ENCODE data around the gene NOP56.

Gene NOP56

DNA sequence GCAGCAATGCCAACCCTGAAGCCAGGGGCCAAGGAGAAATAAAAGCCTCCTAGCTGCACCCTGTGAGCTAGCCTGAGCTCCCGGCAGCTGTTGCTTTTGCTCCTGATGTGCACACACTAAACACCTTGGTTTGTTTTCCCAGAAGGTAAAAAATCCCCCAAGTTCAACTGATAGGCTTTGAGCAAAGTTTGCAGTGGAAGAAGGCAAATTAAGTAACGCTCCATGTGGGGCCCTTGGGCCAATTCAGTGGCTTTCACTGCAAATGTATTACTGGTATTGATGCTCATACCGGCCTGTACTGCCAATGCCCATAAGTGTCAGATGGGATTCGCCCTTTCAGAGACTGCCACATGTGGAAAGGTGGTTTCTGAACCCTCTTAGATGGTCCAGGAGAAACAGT is 21.0 kb downstream of the NOP56 start:
- TF ChIP-seq, protein P1, sequence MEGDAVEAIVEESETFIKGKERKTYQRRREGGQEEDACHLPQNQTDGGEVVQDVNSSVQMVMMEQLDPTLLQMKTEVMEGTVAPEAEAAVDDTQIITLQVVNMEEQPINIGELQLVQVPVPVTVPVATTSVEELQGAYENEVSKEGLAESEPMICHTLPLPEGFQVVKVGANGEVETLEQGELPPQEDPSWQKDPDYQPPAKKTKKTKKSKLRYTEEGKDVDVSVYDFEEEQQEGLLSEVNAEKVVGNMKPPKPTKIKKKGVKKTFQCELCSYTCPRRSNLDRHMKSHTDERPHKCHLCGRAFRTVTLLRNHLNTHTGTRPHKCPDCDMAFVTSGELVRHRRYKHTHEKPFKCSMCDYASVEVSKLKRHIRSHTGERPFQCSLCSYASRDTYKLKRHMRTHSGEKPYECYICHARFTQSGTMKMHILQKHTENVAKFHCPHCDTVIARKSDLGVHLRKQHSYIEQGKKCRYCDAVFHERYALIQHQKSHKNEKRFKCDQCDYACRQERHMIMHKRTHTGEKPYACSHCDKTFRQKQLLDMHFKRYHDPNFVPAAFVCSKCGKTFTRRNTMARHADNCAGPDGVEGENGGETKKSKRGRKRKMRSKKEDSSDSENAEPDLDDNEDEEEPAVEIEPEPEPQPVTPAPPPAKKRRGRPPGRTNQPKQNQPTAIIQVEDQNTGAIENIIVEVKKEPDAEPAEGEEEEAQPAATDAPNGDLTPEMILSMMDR (IDR thresholded peaks at IDR 0.05): no peak

GRCh38 chr20:2680046-2680445 is 27.6 kb downstream of the NOP56 start:
- TF ChIP-seq, protein P1 (IDR thresholded peaks at IDR 0.05): no peak

- TF ChIP-seq, protein P1 (IDR thresholded peaks at IDR 0.05): no peak
These were observed 35.1 kb downstream of the NOP56 start for GRCh38 chr20:2687514-2687913.

- TF ChIP-seq, protein P1 (IDR thresholded peaks at IDR 0.05): peak; percentile 60
These were observed 35.7 kb downstream of the NOP56 start for GRCh38 chr20:2688041-2688591.

GRCh38 chr20:2690213-2690612 is 37.8 kb downstream of the NOP56 start:
- TF ChIP-seq, protein P1 (IDR thresholded peaks at IDR 0.05): no peak

- TF ChIP-seq, protein P1 (IDR thresholded peaks at IDR 0.05): no peak
These were observed 38.3 kb downstream of the NOP56 start for GRCh38 chr20:2690718-2691117.

DNA sequence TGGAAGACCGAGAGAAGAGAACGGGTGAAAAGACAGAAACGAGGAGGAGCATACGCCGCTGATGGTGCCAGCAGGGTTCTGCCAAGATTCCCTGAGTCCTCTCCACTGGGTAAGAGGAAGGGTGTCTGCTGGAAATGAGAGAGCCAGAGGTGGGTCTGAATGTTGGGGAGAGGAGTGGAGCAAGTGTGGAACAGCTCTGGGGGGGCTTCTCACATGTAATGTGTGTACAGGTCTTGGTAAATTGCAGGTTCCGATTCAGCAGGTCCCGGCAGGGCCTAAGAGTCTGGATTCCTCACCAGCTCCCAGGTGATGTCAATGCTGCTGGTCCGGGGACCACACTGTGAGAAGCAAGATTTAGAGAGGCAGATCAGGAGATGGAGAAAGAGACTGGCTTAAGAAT is 38.7 kb downstream of the NOP56 start:
- TF ChIP-seq, protein P1 (IDR thresholded peaks at IDR 0.05): no peak

GRCh38 chr20:2691663-2692035 is 39.2 kb downstream of the NOP56 start:
- TF ChIP-seq, protein P1 (IDR thresholded peaks at IDR 0.05): no peak

Data from LNCAP (cell line).